Stimulated activated CD8-positive, alpha-beta memory T cell treated with anti-CD3 and anti-CD28 coated beads, Interleukin-4, amount 100 ng/mL, for 24 hours (primary cell): ENCODE data around the gene CASQ2.

Source experiments
- DNase-seq: peaks from one replicate; pipeline ENCODE4 v3.0.0-alpha.2; 2020; ENCODE audit warnings: low read depth

Gene CASQ2

DNA sequence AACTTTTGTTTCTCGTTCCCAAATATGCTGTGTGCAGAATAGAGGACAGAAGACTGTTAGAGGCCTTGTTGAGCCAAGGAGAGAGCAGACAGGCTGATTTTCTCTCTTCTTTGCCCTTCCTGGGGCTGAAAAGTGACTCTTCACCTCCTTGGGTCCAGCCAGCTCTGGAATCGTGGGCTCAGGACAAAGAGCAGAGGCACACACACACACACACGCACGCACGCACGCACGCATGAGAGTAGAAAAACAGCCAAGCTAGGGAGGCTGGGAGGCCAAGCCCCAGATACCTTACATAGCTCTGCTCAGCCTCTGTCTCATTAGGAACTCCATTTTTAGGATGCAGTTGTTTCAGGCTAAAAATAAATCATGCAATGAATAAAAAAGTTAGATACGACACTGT lies at the start of gene CASQ2:
Gene CASQ2 (minus strand): TSS at position 166 of the 400 bp plus-strand sequence. CDS start 173 bp downstream, outside the sequence.
- no peak for DNase-seq

- DNase-seq, result no peak
Measured at GRCh38 chr1:115815694-115816093, 47.2 kb upstream of the CASQ2 start.

DNA sequence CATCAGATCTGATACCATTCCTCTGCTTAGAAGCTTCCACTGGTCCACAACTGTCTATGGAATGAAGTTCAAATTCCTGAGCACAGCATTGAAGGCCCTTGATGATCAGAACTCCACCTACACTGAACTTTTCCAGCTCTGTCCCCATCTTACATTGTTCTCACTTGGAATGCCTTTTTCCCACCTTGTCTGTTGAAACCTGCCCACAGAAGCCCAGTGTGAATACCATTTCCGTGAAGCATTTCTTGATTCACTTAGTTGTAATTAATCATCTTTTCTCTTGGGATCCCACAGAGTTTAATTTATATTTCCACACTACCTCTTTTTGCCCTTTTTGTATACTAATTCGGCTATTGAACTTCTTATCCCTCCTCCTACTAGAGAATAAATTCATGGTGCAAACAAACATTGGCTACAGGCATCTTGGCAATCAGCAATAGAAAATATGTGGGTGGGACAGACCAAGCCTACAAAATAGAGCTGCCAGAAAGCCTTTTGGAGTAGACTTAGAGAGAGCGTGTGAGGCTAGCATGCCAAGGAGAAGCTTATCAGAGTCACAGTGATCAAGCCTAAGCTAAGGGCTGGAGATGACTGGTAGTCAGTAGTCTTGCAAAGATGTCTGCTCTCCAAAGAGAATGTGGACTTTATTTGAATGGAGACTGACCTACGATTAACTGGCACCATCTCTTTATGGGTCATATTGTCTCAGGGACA lies 46.3 kb upstream of the CASQ2 start:
- no peak for DNase-seq

DNA sequence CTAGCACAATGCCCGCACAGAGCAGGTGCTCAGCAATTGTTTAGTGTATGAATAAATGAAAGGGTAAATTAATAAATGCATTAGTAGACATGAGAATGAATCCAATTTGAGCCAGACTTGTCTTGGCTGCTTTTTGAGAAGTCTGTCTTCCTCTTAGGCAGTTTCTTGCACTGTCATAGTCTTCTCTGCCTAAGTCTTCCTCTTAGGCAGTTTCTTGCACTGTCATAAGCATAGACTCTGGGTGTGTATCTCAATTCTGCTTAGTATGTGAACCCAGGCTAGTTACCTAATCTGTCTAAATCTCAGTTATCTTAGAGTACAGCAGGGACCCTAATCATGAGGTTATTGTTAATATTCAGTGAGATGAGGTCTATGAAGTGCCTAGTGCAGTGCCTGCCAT lies 45.2 kb upstream of the CASQ2 start:
- no peak for DNase-seq

GRCh38 chr1:115811140-115811828 lies 42.8 kb upstream of the CASQ2 start:
- DNase-seq, result no peak

- no peak for DNase-seq
Measured at GRCh38 chr1:115810609-115811008, 42.1 kb upstream of the CASQ2 start.

DNA sequence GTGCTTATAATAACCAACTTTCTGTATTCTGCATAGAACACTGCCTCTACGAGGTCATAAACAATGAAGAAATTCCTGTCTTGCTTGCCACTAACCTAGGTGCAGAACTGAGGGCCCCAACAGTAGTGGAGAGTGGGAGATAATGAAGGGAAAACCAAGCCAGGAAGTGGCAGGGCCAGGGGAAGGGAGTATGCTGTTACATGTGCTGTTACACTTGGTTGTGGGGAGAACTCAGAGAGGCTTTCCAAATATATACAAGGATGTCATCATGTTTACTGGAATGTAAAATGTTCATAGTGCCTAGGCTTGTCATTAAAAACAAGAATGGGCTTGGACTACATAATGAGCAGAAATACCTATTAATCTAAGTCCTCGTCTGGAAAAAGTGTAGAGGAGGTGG lies 41.3 kb upstream of the CASQ2 start:
- DNase-seq, result no peak

DNA sequence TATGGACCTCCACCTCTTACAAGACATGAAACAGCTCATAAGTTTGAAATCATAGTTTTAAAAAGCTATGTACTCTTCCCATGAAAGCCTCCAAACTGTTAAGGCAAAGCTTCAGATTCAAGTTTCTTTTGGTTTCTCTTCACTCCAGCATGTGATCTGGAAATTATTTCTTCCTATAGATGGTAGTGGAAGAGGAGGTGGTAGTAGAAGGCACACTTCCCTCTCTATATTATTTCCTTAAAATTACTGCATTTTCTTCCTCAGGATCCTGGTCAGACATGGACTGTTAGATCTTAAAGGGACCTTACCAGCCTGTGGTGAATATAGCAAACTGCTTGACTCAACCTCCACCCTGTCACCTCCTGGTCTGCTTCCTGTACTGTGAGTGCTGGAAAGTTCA lies 40.6 kb upstream of the CASQ2 start:
- no peak for DNase-seq

GRCh38 chr1:115807723-115808122 lies 39.2 kb upstream of the CASQ2 start:
- DNase-seq, result no peak

GRCh38 chr1:115805597-115805996 lies 37.1 kb upstream of the CASQ2 start:
- no peak for DNase-seq

DNA sequence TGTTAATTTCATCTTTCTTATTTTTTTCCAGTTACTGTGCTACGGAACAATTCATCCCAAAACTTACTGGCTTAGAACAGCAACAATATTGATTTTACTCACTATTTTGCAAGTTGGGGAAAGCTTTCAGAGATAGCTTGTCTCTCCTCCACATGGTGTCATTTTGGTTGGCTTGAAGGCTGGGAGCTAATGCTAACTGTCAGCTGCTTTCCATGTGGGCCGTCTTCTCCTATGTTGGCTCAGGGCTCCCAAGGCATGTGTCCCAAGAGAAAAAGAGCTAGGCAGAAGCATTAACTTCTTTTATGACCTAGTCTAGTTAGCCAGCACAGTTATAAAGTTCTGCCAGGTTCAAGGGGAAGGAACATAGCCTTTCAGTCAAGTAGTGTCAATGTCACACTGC lies 33.9 kb upstream of the CASQ2 start:
- DNase-seq, result no peak

GRCh38 chr1:115797486-115797885 lies 29.0 kb upstream of the CASQ2 start:
- no peak for DNase-seq

GRCh38 chr1:115796897-115797296 lies 28.4 kb upstream of the CASQ2 start:
- DNase-seq, result no peak

DNA sequence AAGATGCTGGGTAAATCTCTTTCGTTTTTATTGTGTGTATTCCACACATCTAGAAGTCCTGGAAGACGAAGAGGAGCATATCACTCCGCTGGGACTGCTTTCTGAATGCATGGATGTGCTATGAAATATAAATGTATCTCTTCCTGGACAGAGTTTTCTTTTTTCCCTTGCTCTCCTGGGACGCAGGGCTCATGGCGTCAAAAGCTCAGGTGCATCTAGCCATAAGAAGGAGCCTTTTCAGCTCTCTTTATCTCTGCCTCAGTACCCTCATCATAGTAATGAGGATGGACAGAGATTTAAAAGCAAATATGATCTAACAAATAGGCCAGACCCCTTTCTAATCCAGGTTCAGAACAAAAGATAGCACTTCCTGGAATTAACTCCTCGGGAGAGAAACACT lies 27.5 kb upstream of the CASQ2 start:
- DNase-seq, result no peak

DNA sequence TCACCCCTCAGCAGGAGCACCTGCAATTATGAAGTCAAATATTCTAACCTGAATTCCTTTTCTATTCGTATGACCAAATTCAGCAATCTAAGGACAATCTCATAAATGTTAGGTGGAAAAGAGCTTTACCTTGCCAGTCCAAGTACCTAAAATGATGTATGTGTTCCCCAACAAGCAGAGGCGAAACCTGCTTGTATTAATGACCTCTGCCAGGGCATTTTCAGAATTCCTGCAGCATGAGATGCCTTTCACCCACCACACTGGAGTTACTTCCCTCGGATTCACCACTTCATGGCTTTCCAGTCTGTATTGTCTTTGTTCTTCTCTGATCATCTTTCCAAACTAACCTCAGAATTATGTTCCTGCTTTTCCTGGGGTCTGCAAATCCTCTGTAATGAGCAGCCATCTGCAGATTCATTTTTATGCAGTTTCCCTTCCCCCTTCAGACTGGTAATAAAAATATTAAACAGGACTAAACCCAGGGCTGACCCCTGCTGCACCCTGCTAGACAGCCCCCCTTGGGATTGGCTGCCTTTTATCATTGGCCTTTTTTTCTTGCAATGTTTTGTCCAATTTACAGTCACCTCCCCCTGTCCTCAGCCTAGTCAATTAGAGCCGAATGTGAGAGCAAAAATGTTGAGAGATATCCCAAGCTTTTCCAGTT lies 26.6 kb upstream of the CASQ2 start:
- DNase-seq, result no peak

DNA sequence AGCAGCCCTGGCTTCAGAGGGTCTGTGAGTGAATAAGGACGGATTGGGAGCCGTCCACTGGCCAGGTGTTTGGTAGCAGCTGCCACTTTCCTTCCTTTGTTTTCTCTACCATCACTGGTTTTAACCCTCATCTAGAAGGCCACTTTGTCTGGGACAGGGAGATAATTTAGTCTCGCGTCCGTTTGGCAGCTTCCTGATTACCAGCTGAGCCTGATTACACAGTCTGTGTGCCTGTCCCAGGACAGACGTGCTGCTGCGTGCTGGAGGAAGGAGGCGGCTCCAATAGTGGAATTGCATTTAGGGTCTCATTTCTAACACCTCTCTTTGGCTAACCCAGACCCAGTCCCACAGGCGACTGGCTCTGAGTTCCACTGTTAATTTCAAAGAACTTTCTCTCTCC lies 24.6 kb upstream of the CASQ2 start:
- no peak for DNase-seq

DNA sequence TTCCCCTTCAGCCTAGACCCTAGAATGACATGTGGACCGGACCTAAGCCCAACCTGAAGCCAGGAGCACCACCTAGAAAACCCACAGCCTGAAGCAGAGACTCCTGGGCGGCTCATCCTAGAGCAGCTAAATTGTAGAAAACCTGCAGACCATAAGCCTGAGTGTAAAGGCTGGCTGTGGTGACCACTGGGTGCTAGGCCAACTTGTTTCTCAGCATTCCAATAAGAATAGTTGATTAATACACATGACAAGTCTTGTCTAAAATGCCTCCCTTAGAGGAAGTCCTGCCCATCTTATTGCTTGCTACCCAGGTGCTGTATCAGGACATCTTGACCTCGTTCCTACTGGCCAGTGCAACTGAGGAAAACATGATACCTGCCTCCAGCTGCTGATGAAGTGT lies 23.3 kb upstream of the CASQ2 start:
- DNase-seq, result no peak

GRCh38 chr1:115790846-115791245 lies 22.3 kb upstream of the CASQ2 start:
- DNase-seq, result no peak

- no peak for DNase-seq
Measured at GRCh38 chr1:115790356-115790755, 21.8 kb upstream of the CASQ2 start.

DNA sequence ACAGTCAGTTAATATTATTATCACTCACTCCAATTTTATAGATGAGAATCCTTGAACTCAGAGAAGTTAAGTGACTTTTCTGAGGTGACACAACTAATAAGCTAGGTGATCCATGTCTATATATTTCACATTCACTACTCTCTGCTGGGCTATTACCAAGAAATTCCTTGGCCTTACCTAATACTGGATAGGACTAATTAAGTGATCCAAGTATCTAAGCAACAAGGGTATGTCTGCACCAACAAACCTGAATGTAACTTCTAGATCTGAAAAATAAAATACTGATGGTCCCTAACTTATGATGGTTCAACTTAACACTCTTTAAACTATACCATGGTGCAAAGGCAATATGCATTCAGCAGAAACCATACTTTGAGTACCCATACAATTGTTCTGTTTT lies 14.8 kb upstream of the CASQ2 start:
- no peak for DNase-seq

DNA sequence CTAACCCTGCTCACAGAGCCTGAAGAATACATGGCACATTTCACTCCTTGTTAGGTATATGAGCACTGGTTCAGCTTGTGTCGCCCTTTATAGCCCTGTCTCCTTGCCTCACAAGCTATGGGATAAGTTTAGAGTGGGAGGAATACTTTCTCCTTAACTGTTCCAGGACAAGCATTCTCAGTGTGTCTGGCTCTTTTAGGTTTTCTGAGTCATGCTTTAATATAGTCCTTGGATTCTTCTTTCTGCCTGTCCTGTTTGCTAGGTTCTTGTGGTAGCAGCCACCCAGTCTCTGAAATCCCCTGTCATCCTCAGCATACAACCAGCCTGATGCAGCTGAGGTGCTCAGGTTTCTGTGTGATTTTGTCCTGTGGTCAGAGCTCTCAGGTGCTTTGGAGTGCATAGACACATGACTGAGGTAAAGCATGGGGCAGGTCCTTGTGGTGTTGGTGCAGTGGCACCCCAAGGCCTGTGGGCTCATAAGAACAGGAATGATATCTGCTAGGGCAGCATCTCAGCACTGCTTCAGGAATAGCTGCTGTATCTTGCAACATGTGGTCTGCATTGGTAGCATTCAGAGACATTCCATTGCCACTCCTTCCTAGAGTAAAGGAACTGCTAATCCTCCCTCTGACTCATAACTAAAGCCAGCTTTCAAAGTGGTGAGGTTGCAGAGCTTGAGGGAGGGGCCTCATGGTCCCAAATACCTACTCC lies 14.2 kb upstream of the CASQ2 start:
- no peak for DNase-seq

- no peak for DNase-seq
Measured at GRCh38 chr1:115781851-115782250, 13.3 kb upstream of the CASQ2 start.

GRCh38 chr1:115781343-115781742 lies 12.8 kb upstream of the CASQ2 start:
- DNase-seq, result no peak
